Fibroblast of the aortic adventitia (primary cell): ENCODE results near the gene USP53. TPM values are rescaled to one million over a fixed set of nuclear protein-coding genes. Genes with fewer than 3 reads are reported as not detected.
"Not testable (repeated sequence)": the region's sequence is repeated elsewhere in the genome, so short reads cannot be mapped to it uniquely, and the experiment has no call there.

Experiments
- DNase-seq: peaks from one replicate; pipeline ENCODE4 v3.0.0-alpha.2; 2010; ENCODE audit warnings: low read depth
- H3K4me3 ChIP-seq: 2 replicates; pipeline ENCODE4 v1.5.1; 2011; ENCODE audit warnings: low read depth, mild to moderate bottlenecking, control low read depth, low read length, moderate library complexity
- total RNA-seq: library from RNA; depleted of rRNA; stranded (reverse); fragments of >200 nt; gene quantifications from 2 replicates; pipeline ENCODE4 v1.2.3, GENCODE V29; 2012; ENCODE audit warnings: low replicate concordance
- TF ChIP-seq, protein P1 (sequence below): IDR thresholded peaks from 2 replicates; pipeline ENCODE4 v1.5.1; 2011; ENCODE audit warnings: mild to moderate bottlenecking, low read length, control low read depth, inconsistent platforms; ENCODE audit not compliant: insufficient read depth

The USP53 gene
- total RNA-seq, 1 donor = 69.2 TPM

DNA sequence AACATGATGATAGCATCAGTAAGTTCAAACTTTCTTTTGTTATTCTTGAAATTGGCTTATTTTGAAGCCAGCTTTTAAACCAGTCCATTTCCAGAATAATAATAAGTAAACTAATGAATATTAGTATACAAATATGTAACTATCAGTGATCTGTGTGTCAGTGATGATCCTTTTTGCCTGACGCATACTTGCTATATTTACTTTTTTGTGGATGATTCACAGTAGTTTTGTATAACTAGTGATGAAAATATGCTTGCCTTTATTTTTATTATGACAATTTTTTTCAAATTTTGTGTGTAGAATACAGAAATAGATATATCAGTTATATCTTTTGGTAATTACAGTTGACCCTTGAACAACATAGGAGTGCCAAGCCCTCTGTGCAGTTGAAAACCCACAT lies 49.5 kb downstream of the USP53 start:
- DNase-seq = no peak
- H3K4me3 ChIP-seq = no peak overlapping the region
- TF ChIP-seq, protein P1, sequence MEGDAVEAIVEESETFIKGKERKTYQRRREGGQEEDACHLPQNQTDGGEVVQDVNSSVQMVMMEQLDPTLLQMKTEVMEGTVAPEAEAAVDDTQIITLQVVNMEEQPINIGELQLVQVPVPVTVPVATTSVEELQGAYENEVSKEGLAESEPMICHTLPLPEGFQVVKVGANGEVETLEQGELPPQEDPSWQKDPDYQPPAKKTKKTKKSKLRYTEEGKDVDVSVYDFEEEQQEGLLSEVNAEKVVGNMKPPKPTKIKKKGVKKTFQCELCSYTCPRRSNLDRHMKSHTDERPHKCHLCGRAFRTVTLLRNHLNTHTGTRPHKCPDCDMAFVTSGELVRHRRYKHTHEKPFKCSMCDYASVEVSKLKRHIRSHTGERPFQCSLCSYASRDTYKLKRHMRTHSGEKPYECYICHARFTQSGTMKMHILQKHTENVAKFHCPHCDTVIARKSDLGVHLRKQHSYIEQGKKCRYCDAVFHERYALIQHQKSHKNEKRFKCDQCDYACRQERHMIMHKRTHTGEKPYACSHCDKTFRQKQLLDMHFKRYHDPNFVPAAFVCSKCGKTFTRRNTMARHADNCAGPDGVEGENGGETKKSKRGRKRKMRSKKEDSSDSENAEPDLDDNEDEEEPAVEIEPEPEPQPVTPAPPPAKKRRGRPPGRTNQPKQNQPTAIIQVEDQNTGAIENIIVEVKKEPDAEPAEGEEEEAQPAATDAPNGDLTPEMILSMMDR = no peak

DNA sequence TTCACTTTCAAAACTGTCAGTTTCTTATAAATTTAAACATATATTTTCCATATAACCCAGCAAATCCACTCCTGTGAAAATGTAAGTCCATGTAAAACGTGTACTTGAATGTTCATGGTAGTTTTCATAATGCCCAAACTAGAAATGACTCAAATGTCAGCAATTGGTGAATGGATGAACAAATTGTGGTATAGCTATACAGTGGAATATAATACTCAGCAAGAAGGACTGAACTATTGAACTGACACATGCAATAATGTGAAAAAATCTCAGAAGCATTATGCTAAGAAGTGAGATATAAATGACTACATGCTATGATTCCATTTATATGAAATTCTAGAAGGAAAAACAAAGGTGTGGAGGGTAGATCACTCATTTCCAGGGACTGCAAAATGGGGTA lies 52.2 kb downstream of the USP53 start:
- no peak for DNase-seq
- H3K4me3 ChIP-seq = no peak overlapping the region
- TF ChIP-seq, protein P1 = no peak

DNA sequence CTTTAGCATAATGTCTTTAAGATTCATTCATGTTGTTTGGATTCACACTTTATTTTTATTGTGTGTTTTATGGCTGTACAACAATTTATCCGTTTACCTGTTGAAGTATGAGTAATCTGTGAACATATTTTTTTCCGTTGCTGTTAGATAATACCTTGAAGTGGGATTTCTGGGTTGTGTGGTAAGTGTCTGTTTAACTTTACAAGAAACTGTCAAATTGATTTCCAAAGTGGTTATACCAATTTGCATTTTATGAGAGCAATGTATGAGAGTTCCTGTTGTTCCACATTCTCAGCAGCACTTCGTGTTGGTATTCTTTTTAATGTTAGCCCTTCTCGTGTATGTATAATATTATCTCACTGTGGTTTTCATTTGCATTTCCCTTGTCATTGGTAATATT lies 53.6 kb downstream of the USP53 start:
- no peak for DNase-seq
- TF ChIP-seq, protein P1 = no peak
- H3K4me3 ChIP-seq = no peak overlapping the region

DNA sequence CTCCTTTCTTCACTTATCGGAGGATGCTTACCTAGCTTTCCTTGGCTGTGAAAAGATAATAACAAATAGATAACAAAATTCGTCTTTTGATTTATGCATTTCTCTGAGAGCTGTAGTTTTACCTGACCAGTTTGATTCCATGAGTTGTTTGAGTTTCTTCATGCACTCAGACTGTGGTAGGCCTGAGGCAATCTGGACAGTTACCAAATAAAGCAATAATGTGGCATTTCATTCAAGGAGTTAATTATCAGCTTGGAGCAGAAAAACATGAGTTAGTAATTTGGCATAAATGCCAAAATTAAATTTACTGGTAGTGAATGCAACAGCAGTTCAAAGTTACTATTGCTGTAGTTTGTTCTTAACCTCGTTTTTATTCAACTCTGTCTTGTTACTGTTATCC lies 56.0 kb downstream of the USP53 start:
- no peak overlapping the region for H3K4me3 ChIP-seq
- DNase-seq = no peak
- TF ChIP-seq, protein P1 = no peak

DNA sequence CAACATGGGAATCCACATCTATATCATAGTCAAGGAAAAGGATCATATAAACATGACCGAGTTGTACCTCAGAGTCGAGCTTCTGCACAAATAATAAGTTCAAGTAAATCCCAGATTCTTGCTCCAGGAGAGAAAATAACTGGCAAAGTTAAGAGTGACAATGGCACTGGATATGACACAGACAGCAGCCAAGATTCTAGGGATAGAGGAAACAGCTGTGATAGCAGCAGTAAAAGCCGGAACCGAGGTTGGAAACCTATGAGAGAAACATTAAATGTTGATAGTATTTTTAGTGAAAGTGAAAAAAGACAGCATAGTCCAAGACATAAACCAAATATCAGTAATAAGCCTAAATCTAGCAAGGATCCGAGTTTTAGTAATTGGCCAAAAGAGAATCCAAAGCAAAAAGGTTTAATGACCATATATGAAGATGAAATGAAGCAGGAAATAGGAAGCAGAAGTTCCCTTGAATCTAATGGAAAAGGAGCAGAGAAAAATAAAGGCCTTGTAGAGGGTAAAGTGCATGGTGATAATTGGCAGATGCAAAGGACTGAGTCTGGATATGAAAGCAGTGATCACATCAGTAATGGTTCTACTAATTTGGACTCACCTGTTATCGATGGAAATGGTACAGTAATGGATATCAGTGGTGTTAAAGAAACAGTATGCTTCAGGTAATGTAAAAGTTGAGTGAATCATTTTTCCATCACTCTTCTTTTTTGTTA lies 59.0 kb downstream of the USP53 start:
- DNase-seq = no peak
- no peak overlapping the region for H3K4me3 ChIP-seq
- TF ChIP-seq, protein P1 = no peak

DNA sequence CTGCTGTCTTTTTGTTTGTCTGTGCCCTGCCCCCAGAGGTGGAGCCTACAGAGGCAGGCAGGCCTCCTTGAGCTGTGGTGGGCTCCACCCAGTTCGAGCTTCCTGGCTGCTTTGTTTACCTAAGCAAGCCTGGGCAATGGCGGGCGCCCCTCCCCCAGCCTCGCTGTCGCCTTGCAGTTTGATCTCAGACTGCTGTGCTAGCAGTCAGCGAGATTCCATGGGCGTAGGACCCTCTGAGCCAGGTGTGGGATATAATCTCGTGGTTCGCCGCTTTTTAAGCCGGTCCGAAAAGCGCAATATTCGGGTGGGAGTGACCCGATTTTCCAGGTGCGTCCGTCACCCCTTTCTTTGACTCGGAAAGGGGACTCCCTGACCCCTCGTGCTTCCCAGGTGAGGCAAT lies 67.0 kb downstream of the USP53 start:
- DNase-seq, H3K4me3 ChIP-seq: not testable (repeated sequence)

DNA sequence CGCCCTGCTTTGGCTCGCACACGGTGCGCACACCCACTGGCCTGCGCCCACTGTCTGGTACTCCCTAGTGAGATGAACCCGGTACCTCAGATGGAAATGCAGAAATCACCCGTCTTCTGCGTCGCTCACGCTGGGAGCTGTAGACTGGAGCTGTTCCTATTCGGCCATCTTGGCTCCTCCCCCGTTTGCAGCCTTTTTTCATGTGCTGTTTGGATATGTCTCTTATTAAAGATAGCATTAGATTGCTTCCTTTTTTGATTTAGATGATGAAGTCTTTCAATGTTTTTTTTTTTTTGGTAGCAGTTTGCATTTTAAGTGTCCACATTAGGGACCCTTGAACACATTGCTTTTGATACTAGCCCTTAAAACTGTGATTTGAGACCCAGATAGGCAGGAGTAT lies 67.4 kb downstream of the USP53 start:
- not testable (repeated sequence) for DNase-seq, H3K4me3 ChIP-seq

DNA sequence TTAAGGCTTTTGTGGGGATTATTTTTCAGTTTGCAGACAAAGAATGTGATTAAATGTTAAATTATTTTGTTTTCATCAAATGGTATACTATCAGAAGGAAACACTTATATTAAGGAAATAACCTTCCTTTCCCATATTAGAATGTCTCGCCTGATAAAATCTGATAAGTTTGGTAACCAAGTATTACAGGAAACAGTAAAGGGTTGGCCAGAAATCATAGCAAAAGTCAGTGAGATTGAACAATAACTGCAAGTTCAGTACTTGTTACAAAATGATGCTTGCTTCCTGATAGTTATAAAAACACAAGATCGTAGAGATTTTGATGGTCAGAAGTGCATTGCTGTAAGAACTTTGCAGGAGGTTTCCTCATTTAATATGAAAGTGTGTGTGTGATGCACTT lies 68.9 kb downstream of the USP53 start:
- DNase-seq = no peak
- H3K4me3 ChIP-seq = no peak overlapping the region
- TF ChIP-seq, protein P1 = no peak
